Stimulated activated CD4-positive, alpha-beta T cell treated with anti-CD3 and anti-CD28 coated beads, TNF-alpha, amount 100 ng/mL, for 24 hours (primary cell): ENCODE measurements around the gene TASP1.

Source experiments
- DNase-seq, 3 experiments: peaks; one replicate each; pipeline ENCODE4 v3.0.0-alpha.2; 2020; ENCODE audit warnings: low read depth in 3 of 3

Gene TASP1

GRCh38 chr20:13571662-13572061 is 67.1 kb downstream of the TASP1 start:
- no peak for DNase-seq

GRCh38 chr20:13567663-13568062 is 71.1 kb downstream of the TASP1 start:
- no peak for DNase-seq

GRCh38 chr20:13563854-13564253 is 74.9 kb downstream of the TASP1 start:
- DNase-seq = no peak

- no peak for DNase-seq
Observed at GRCh38 chr20:13554706-13555105, 84.0 kb downstream of the TASP1 start.

- no peak for DNase-seq
Observed at GRCh38 chr20:13554076-13554475, 84.7 kb downstream of the TASP1 start.

GRCh38 chr20:13552061-13552460 is 86.7 kb downstream of the TASP1 start:
- no peak for DNase-seq

GRCh38 chr20:13549451-13549850 is 89.3 kb downstream of the TASP1 start:
- no peak for DNase-seq

GRCh38 chr20:13546497-13547131 is 92.1 kb downstream of the TASP1 start:
- peak; percentile 36 to 67 (median 42) for DNase-seq

- no peak for DNase-seq
Observed at GRCh38 chr20:13545790-13546189, 92.9 kb downstream of the TASP1 start.

GRCh38 chr20:13543783-13544182 is 94.9 kb downstream of the TASP1 start:
- no peak for DNase-seq

- DNase-seq = no peak
Observed at GRCh38 chr20:13535627-13536026, 103.1 kb downstream of the TASP1 start.

- DNase-seq = no peak
Observed at GRCh38 chr20:13533946-13534345, 104.8 kb downstream of the TASP1 start.

- no peak for DNase-seq
Observed at GRCh38 chr20:13530146-13530545, 108.6 kb downstream of the TASP1 start.

- DNase-seq = no peak
Observed at GRCh38 chr20:13526551-13526950, 112.2 kb downstream of the TASP1 start.

GRCh38 chr20:13525225-13525940 is 113.3 kb downstream of the TASP1 start:
- no peak for DNase-seq

GRCh38 chr20:13524339-13524738 is 114.4 kb downstream of the TASP1 start:
- DNase-seq = no peak

- no peak for DNase-seq
Observed at GRCh38 chr20:13517831-13518230, 120.9 kb downstream of the TASP1 start.

GRCh38 chr20:13515796-13516558 is 122.8 kb downstream of the TASP1 start:
- no peak for DNase-seq

GRCh38 chr20:13515291-13515690 is 123.4 kb downstream of the TASP1 start:
- no peak for DNase-seq

GRCh38 chr20:13510837-13511488 is 127.8 kb downstream of the TASP1 start:
- DNase-seq = no peak

- DNase-seq = no peak
Observed at GRCh38 chr20:13507646-13508045, 131.1 kb downstream of the TASP1 start.

GRCh38 chr20:13501500-13501899 is 137.2 kb downstream of the TASP1 start:
- no peak for DNase-seq
